Muscle of leg (tissue), 16 donors: Measurements from ENCODE around the gene CNST. TPM values are rescaled to one million over a fixed set of nuclear protein-coding genes. Genes with fewer than 3 reads are reported as not detected.

Experiments used
- DNase-seq: peaks from one replicate; pipeline ENCODE4 v3.0.0; 2013
- H3K27ac ChIP-seq: one replicate; pipeline ENCODE4 v1.5.1; 2013; ENCODE audit warnings: mild to moderate bottlenecking, low read length, control low read depth
- H3K27me3 ChIP-seq: one replicate; pipeline ENCODE4 v1.6.1; 2013; ENCODE audit warnings: low read length; ENCODE audit not compliant: control insufficient read depth, insufficient read depth
- H3K36me3 ChIP-seq: one replicate; pipeline ENCODE4 v1.6.1; 2013; ENCODE audit warnings: low read length; ENCODE audit not compliant: control insufficient read depth, insufficient read depth
- H3K4me1 ChIP-seq: one replicate; pipeline ENCODE4 v1.6.1; 2013; ENCODE audit warnings: low read length; ENCODE audit not compliant: control insufficient read depth, insufficient read depth
- H3K4me3 ChIP-seq: one replicate; pipeline ENCODE4 v1.5.1; 2013; ENCODE audit warnings: low read length, control low read depth
- H3K9me3 ChIP-seq: replicated peaks from 2 replicates; pipeline ENCODE4 v1.6.1; 2013; ENCODE audit warnings: low read depth, low read length; ENCODE audit not compliant: control insufficient read depth
- WGBS: methylation state at CpG from one replicate; pipeline ENCODE4 v1.1.5; 2013; ENCODE audit warnings: missing lambda C conversion rate; ENCODE audit not compliant: insufficient coverage; 5-methylcytosine and 5-hydroxymethylcytosine counted together
- long read RNA-seq, 11 donors: transcript quantifications; one replicate each; lab custom pipeline, GENCODE V29; 2026
- polyA plus RNA-seq, 8 donors: library from polyadenylated mRNA; unstranded; fragments of 120-200 nt; gene quantifications; one replicate each; pipeline versions ENCODE4 v1.2.1 to v1.2.3, GENCODE V29; 2013; ENCODE audit warnings: inconsistent platforms in 1 of 8, low replicate concordance in 1 of 8; ENCODE audit not compliant: insufficient read length in 8 of 8, insufficient read depth in 1 of 8
- total RNA-seq: library from RNA; stranded (reverse); fragments of 120-200 nt; gene quantifications from one replicate; pipeline ENCODE4 v1.2.4, GENCODE V29; 2013

CNST gene
- total RNA-seq (13.7 TPM), polyA plus RNA-seq (10 to 100 TPM; 10.5 to 15.3 (median 12.7) TPM)
- long read RNA-seq, donor 1, result 0 reads
- long read RNA-seq, donor 2, result 0 reads
- long read RNA-seq, donor 3, full-length matches to known transcripts, result 1 of 1 reads
- long read RNA-seq, donor 3, partial matches to known transcripts, result 0 of 1 reads
- long read RNA-seq, donor 3, other reads (novel, unspliced or antisense), result 0 of 1 reads
- long read RNA-seq, donor 4, full-length matches to known transcripts, result 2 of 2 reads
- long read RNA-seq, donor 4, partial matches to known transcripts, result 0 of 2 reads
- long read RNA-seq, donor 4, other reads (novel, unspliced or antisense), result 0 of 2 reads
- long read RNA-seq, donor 5, full-length matches to known transcripts, result 1 of 1 reads
- long read RNA-seq, donor 5, partial matches to known transcripts, result 0 of 1 reads
- long read RNA-seq, donor 5, other reads (novel, unspliced or antisense), result 0 of 1 reads
- long read RNA-seq, donor 6, result 0 reads
- long read RNA-seq, donor 7, full-length matches to known transcripts, result 1 of 1 reads
- long read RNA-seq, donor 7, partial matches to known transcripts, result 0 of 1 reads
- long read RNA-seq, donor 7, other reads (novel, unspliced or antisense), result 0 of 1 reads
- long read RNA-seq, donor 8, full-length matches to known transcripts, result 1 of 1 reads
- long read RNA-seq, donor 8, partial matches to known transcripts, result 0 of 1 reads
- long read RNA-seq, donor 8, other reads (novel, unspliced or antisense), result 0 of 1 reads
- long read RNA-seq, donor 9, full-length matches to known transcripts, result 3 of 3 reads
- long read RNA-seq, donor 9, partial matches to known transcripts, result 0 of 3 reads
- long read RNA-seq, donor 9, other reads (novel, unspliced or antisense), result 0 of 3 reads
- long read RNA-seq, donor 10, result 0 reads
- long read RNA-seq, donor 11, result 0 reads

GRCh38 chr1:246566128-246566812 lies at the start of gene CNST, which contains the start of gene TFB2M:
Gene CNST (plus strand): TSS chr1:246566456. CDS start chr1:246591563, 25,107 bp downstream.
Gene TFB2M (minus strand): TSS chr1:246566261. CDS start chr1:246566138, 123 bp downstream.
- Histone ChIP-seq H3K4me1 (peaks cover 8% of the 10 kb centered on the region), H3K27me3 (no peaks in the 10 kb centered on the region), H3K9me3 (no peaks in the 10 kb centered on the region), H3K4me3 (peak within 1 kb of the TSS; percentile 92), H3K36me3 (peaks cover 9% of the 10 kb centered on the region), H3K27ac (peak within 1 kb of the TSS; percentile 97)
- peak; percentile 100 for DNase-seq
- under 1% methylated on average over 55 of the region's 62 CpGs for WGBS

- Histone ChIP-seq H3K36me3 (no peaks in the 10 kb centered on the region), H3K9me3 (peaks cover 14% of the 10 kb centered on the region), H3K4me1 (no peaks in the 10 kb centered on the region), H3K4me3 (no peak overlapping the region), H3K27ac (no peak overlapping the region), H3K27me3 (no peaks in the 10 kb centered on the region)
- 87% methylated on average over 7 of the region's 7 CpGs for WGBS
- DNase-seq, result no peak
Observed at GRCh38 chr1:246517391-246517790, 48.9 kb upstream of the CNST start.

- H3K27me3 ChIP-seq, result no peaks in the 10 kb centered on the region
- no peak overlapping the region for H3K4me3 ChIP-seq
- H3K36me3 ChIP-seq, result no peaks in the 10 kb centered on the region
- no peak overlapping the region for H3K27ac ChIP-seq
- no peaks in the 10 kb centered on the region for H3K4me1 ChIP-seq
- DNase-seq, result no peak
- H3K9me3 ChIP-seq, result peaks cover 14% of the 10 kb centered on the region
- WGBS, result 86% methylated on average over 17 of the region's 17 CpGs
Observed at GRCh38 chr1:246518456-246519205, 47.6 kb upstream of the CNST start.

GRCh38 chr1:246519514-246519913 lies 46.7 kb upstream of the CNST start:
- H3K36me3 ChIP-seq, result no peaks in the 10 kb centered on the region
- H3K9me3 ChIP-seq, result peaks cover 14% of the 10 kb centered on the region
- no peak overlapping the region for H3K27ac ChIP-seq
- WGBS, result no CpG with 5 or more reads among the region's 1 CpG
- H3K4me1 ChIP-seq, result no peaks in the 10 kb centered on the region
- no peak overlapping the region for H3K4me3 ChIP-seq
- H3K27me3 ChIP-seq, result no peaks in the 10 kb centered on the region
- DNase-seq, result no peak

- Histone ChIP-seq H3K9me3 (peaks cover 8% of the 10 kb centered on the region), H3K27me3 (no peaks in the 10 kb centered on the region), H3K4me3 (no peak overlapping the region), H3K4me1 (no peaks in the 10 kb centered on the region), H3K27ac (no peak overlapping the region), H3K36me3 (no peaks in the 10 kb centered on the region)
- no peak for DNase-seq
- no CpG with 5 or more reads among the region's 4 CpGs for WGBS
Observed at GRCh38 chr1:246526380-246526779, 39.9 kb upstream of the CNST start.

GRCh38 chr1:246526915-246527314 lies 39.3 kb upstream of the CNST start:
- no peak for DNase-seq
- Histone ChIP-seq H3K4me1 (no peaks in the 10 kb centered on the region), H3K4me3 (no peak overlapping the region), H3K27me3 (no peaks in the 10 kb centered on the region), H3K36me3 (no peaks in the 10 kb centered on the region), H3K9me3 (peaks cover 8% of the 10 kb centered on the region), H3K27ac (no peak overlapping the region)
- 76% methylated on average over 7 of the region's 7 CpGs for WGBS

- no peak overlapping the region for H3K27ac ChIP-seq
- H3K36me3 ChIP-seq, result no peaks in the 10 kb centered on the region
- H3K27me3 ChIP-seq, result no peaks in the 10 kb centered on the region
- no peak for DNase-seq
- H3K9me3 ChIP-seq, result peaks cover 8% of the 10 kb centered on the region
- H3K4me1 ChIP-seq, result no peaks in the 10 kb centered on the region
- 40% methylated on average over 5 of the region's 5 CpGs for WGBS
- no peak overlapping the region for H3K4me3 ChIP-seq
Observed at GRCh38 chr1:246527402-246528088, 38.7 kb upstream of the CNST start.

- 56% methylated on average over 5 of the region's 8 CpGs for whole genome bisulfite sequencing
- H3K27me3 ChIP-seq, result no peaks in the 10 kb centered on the region
- no peak for DNase-seq
- no peaks in the 10 kb centered on the region for H3K36me3 ChIP-seq
- H3K9me3 ChIP-seq, result peaks cover 8% of the 10 kb centered on the region
- no peaks in the 10 kb centered on the region for H3K4me1 ChIP-seq
- no peak overlapping the region for H3K27ac ChIP-seq
- no peak overlapping the region for H3K4me3 ChIP-seq
Observed at GRCh38 chr1:246528933-246529731, 37.1 kb upstream of the CNST start.
